Testis (tissue), 3 donors: ENCODE results near the gene BRAT1. TPM values are rescaled to one million over a fixed set of nuclear protein-coding genes. Genes with fewer than 3 reads are reported as not detected.

Source experiments
- DNase-seq: peaks from one replicate; pipeline ENCODE4 v3.0.0-alpha.2; 2019
- H3K27ac ChIP-seq, 2 donors: fragments of 200-600 bp; sonication (generic); one replicate each; pipeline ENCODE4 v1.5.1; 2019
- H3K27me3 ChIP-seq: fragments of 200-600 bp; sonication (generic); one replicate; pipeline ENCODE4 v1.5.1; 2019
- H3K36me3 ChIP-seq: fragments of 200-600 bp; sonication (generic); one replicate; pipeline ENCODE4 v1.5.1; 2017; ENCODE audit warnings: low read depth; ENCODE audit errors: missing control alignments
- H3K4me1 ChIP-seq: fragments of 200-600 bp; sonication (generic); one replicate; pipeline ENCODE4 v1.5.1; 2019
- H3K4me3 ChIP-seq, 2 donors: fragments of 200-600 bp; sonication (generic); one replicate each; pipeline ENCODE4 v1.5.1; 2017 to 2019
- H3K9me3 ChIP-seq: fragments of 200-600 bp; sonication (generic); one replicate; pipeline ENCODE4 v1.5.1; 2017
- POLR2A ChIP-seq: fragments of 450-650 bp; IDR thresholded peaks from one replicate; pipeline ENCODE4 v1.6.1; 2017; ENCODE audit warnings: antibody characterized with exemption, mild to moderate bottlenecking, moderate library complexity
- WGBS, 2 donors: methylation state at CpG; one replicate each; pipeline ENCODE4 v1.1.5; 2018; 5-methylcytosine and 5-hydroxymethylcytosine counted together
- intact Hi-C: fragments of 100-400 bp; cut with DNase I; formaldehyde crosslinking; loops from one replicate; pipeline ENCODE4 v1.15.1; 2023; ENCODE audit warnings: low total_unique reads
- polyA plus RNA-seq: library from polyadenylated mRNA; stranded (reverse); fragments of 350-450 nt; fragmentation: Illumina TruSeq; extraction: RNeasy Lipid Tissue Mini Kit (QIAGEN cat#74804); gene quantifications from one replicate; pipeline ENCODE4 v1.2.3, GENCODE V29; 2014; ENCODE audit warnings: low read depth, low replicate concordance; ENCODE audit not compliant: insufficient read depth
- total RNA-seq, 2 donors: library from RNA; depleted of rRNA; stranded (reverse); fragments of >200 nt; gene quantifications; one replicate each; pipeline ENCODE4 v1.2.3, GENCODE V29; 2016
- TF ChIP-seq, protein P1 (sequence below), 3 experiments: fragments of 450-650 bp in 2 of 3; fragments of 200-600 bp in 1 of 3; sonication (generic) in 1 of 3; IDR thresholded peaks; one replicate each; pipeline ENCODE4 v1.5.1; 2016 to 2019; ENCODE audit warnings: antibody characterized with exemption in 3 of 3, mild to moderate bottlenecking in 2 of 3, moderate library complexity in 1 of 3

BRAT1 gene
- total and polyA plus RNA-seq, 3 donors from 2014 or later: 45.3 to 108 (median 104) TPM

DNA sequence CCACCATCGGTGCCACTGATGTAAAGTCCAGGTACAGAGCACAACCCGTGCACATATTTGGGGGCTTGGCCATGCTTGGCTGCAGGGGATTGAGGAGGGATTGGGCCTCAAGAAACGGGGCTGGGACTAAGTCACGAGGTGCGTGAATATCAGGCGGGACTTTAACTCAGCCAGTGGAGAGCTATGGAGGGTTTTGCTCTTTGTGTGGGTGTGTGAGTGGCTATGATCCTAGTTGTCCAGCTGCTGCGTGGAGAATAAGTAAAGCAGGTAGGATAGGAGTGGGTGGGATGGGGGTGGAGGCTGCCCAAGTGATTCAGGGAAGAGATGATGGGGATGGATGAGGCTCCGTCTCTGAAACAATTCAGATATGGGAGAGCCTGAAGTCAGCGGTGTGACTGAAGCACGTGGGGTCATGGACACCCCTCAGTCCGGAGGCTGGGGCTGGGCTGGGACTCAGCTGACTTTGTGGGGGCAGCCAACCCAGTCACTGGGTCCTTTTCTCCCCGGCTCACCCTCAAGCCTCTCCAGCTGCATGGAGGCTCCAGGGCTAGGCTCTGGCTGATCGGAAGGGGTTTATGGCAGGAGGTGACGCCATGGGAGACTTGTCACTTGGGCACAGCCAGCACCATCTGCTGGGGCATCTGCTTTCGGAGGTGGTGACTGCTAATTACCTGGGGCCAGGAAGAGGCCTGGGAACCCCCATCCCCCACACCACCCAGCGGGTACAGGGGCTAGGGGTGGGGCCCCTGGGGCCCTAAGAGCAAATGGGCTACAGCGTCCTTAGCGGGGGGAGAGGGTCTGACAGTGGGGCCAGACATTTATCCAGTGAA, 37.4 kb downstream of the BRAT1 start:
- no peaks in the 10 kb centered on the region for H3K27me3 ChIP-seq
- DNase-seq: no peak
- no peak overlapping the region for H3K27ac ChIP-seq
- H3K4me1 ChIP-seq: peaks cover 23% of the 10 kb centered on the region
- no peaks in the 10 kb centered on the region for H3K9me3 ChIP-seq
- peak overlapping the region in 1 of 2 donors; percentile 59 for H3K4me3 ChIP-seq
- TF ChIP-seq POLR2A: no peak
- TF ChIP-seq, protein P1, sequence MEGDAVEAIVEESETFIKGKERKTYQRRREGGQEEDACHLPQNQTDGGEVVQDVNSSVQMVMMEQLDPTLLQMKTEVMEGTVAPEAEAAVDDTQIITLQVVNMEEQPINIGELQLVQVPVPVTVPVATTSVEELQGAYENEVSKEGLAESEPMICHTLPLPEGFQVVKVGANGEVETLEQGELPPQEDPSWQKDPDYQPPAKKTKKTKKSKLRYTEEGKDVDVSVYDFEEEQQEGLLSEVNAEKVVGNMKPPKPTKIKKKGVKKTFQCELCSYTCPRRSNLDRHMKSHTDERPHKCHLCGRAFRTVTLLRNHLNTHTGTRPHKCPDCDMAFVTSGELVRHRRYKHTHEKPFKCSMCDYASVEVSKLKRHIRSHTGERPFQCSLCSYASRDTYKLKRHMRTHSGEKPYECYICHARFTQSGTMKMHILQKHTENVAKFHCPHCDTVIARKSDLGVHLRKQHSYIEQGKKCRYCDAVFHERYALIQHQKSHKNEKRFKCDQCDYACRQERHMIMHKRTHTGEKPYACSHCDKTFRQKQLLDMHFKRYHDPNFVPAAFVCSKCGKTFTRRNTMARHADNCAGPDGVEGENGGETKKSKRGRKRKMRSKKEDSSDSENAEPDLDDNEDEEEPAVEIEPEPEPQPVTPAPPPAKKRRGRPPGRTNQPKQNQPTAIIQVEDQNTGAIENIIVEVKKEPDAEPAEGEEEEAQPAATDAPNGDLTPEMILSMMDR (IDR thresholded peaks at IDR 0.05): no peak
- intact Hi-C loops: no loop called here
- H3K36me3 ChIP-seq: no peaks in the 10 kb centered on the region
- 62 to 66% methylated on average over 14 to 18 of the region's 18 CpGs for WGBS, 2 donors

DNA sequence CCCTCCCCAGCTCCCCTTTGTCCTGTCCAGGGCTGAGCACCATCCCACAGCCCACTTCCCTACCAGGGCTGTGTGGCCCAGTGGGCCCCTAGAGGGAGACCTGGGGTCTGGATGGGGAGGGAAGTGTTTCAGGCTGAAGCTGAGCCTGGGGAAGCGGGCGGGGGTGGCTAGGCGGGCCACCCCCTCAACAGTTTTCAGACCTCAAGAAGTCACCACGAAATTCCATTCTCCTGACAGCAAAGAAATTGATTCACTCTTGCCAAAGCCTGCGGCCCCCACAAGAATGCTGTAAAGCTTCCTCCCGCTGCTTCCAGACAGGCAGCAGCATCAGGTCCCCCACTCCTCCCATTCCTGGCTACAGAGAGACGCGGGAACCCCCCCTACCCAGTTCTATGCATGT, 38.3 kb downstream of the BRAT1 start:
- DNase-seq: no peak
- no peaks in the 10 kb centered on the region for H3K27me3 ChIP-seq
- H3K4me3 ChIP-seq: no peak overlapping the region
- 72 to 73% methylated on average over 8 of the region's 8 CpGs for WGBS, 2 donors
- H3K9me3 ChIP-seq: no peaks in the 10 kb centered on the region
- no peak overlapping the region for H3K27ac ChIP-seq
- no peaks in the 10 kb centered on the region for H3K36me3 ChIP-seq
- TF ChIP-seq, protein P1 (IDR thresholded peaks at IDR 0.05): no peak
- no peak for TF ChIP-seq POLR2A
- peaks cover 19% of the 10 kb centered on the region for H3K4me1 ChIP-seq
- intact Hi-C loops: no loop called here

DNA sequence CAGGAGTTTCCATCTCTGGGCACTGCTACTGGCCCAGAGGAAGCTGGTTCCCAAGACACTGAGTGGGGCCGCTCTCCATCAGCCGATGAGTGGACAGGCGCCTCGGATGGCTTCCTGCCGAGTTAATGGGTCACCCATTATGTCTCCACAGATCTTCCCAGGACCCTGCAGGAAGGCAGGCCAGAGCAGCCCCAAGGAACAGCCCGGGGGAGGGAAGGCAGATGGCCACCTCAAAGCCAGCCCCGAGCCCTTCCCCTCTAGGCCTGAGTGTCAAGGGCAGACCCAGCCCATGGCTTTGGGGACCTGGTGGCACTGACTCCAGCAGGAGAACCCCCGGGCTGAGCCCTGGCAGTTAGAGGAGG, 39.1 kb downstream of the BRAT1 start:
- Histone ChIP-seq H3K9me3 (no peaks in the 10 kb centered on the region), H3K27ac (no peak overlapping the region), H3K36me3 (no peaks in the 10 kb centered on the region), H3K27me3 (no peaks in the 10 kb centered on the region), H3K4me1 (peaks cover 20% of the 10 kb centered on the region), H3K4me3 (no peak overlapping the region)
- intact Hi-C loops: no loop called here
- WGBS, 2 donors: 91% methylated on average over 8 of the region's 8 CpGs; no CpG with 5 or more reads in 1 of the 2 donors
- DNase-seq: no peak
- TF ChIP-seq POLR2A: no peak
- TF ChIP-seq, protein P1 (IDR thresholded peaks at IDR 0.05): no peak

DNA sequence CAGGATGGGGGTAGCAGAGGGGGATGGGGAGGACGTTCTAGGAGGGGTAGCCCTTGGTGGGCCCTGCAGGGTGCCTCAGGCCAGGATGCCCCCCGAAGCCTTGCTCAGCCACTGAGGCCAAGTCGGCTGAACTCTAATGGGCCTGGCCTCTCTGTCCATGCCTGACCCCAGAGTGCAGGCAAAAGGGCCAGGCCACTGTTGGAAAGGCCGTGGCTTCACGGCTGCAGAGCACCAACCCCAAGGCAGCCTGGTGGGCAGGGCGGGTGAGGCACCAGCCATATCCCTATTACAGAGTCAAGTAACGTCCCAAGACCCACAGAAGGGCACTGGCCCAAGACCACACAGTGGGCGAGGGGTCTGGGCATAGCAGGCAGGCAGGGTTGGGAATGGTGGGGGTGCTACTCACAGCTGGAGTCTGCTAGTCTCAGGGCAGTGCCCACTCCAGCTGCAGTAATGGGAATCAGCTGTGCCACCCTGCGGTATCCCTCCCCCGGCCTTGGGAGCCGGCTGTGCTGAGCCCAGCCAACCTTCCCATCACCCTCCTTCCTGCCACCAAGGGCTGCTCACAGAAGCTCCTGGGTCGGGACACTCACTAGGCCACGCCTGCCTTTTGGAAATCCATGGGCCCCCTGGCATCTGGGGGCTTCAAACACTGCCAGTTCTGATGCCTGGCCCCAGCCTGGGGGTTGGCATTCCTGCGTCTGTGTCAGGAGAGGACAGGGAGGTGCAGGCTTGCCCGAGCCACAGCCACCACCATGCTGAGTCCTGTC, 39.7 kb downstream of the BRAT1 start:
- Histone ChIP-seq H3K9me3 (no peaks in the 10 kb centered on the region), H3K27me3 (no peaks in the 10 kb centered on the region), H3K4me1 (peaks cover 15% of the 10 kb centered on the region), H3K27ac (no peak overlapping the region), H3K4me3 (no peak overlapping the region), H3K36me3 (no peaks in the 10 kb centered on the region)
- TF ChIP-seq POLR2A: no peak
- no peak for DNase-seq
- WGBS, 2 donors: 89 to 91% methylated on average over 12 to 15 of the region's 15 CpGs
- intact Hi-C loops: no loop called here
